Endothelial cell of umbilical vein (primary cell): ENCODE measurements around the gene CD38. TPM values are rescaled to one million over a fixed set of nuclear protein-coding genes. Genes with fewer than 3 reads are reported as not detected.
A peak's percentile ranks its signal among the peaks of the same experiment; 100 is the strongest.
"Not testable (repeated sequence)": the region's sequence is repeated elsewhere in the genome, so short reads cannot be mapped to it uniquely, and the experiment has no call there.

Experiments
- BruUV-seq: library from RNA; stranded (reverse); fragments of 400-500 nt; replicated peaks from 2 replicates; lab custom pipeline; 2021; lab: Mats Ljungman, UMichigan
- CTCF ChIA-PET: fragments of 300-600, 350-600 bp; sonication (Branson Sonifier 250); formaldehyde crosslinking; loops from one replicate; lab custom pipeline; 2021; ENCODE audit warnings: antibody characterized with exemption, inconsistent platforms; lab: Charles Lee
- POLR2A ChIA-PET: fragments of 300-600, 350-600 bp; sonication (Branson Sonifier 250); formaldehyde crosslinking; loops from one replicate; lab custom pipeline; 2021; ENCODE audit warnings: antibody characterized with exemption, inconsistent platforms; lab: Charles Lee
- DNase-seq: peaks from one replicate; pipeline ENCODE4 v3.0.0-alpha.2; 2011; ENCODE audit warnings: low read depth, low spot score
- FAIRE-seq: peaks from 2 replicates; lab custom pipeline; 2011; peaks lifted over from hg19 to GRCh38; lab: Jason Lieb, UNC
- H2AFZ ChIP-seq: 2 replicates; pipeline ENCODE4 v1.6.0; 2012; ENCODE audit warnings: low read depth, low read length, control low read depth, inconsistent platforms
- H3K27ac ChIP-seq: 2 replicates; pipeline ENCODE4 v1.5.1; 2011; ENCODE audit warnings: low read depth, mild to moderate bottlenecking, control low read depth, low read length, moderate library complexity; ENCODE audit not compliant: insufficient read depth
- H3K27me3 ChIP-seq, 2 experiments: 2 replicates each; pipeline versions ENCODE4 v1.6.0 to v1.6.1; 2011; ENCODE audit warnings: low read length in 2 of 2, mixed read lengths in 1 of 2; ENCODE audit not compliant: control insufficient read depth in 2 of 2, insufficient read depth in 2 of 2
- H3K36me3 ChIP-seq, 2 experiments: 2 replicates in 1 of 2; 3 replicates in 1 of 2; pipeline ENCODE4 v1.5.1; 2011; ENCODE audit warnings: low read length in 2 of 2, mild to moderate bottlenecking in 1 of 2, moderate library complexity in 1 of 2; ENCODE audit not compliant: control insufficient read depth in 2 of 2, insufficient read depth in 2 of 2; ENCODE audit errors: extremely low read depth in 1 of 2
- H3K4me1 ChIP-seq: 3 replicates; pipeline ENCODE4 v1.5.1; 2011; ENCODE audit warnings: mild to moderate bottlenecking, low read length; ENCODE audit not compliant: control insufficient read depth, insufficient read depth; ENCODE audit errors: extremely low read depth
- H3K4me2 ChIP-seq: 2 replicates; pipeline ENCODE4 v1.6.1; 2011; ENCODE audit warnings: low read length, control low read depth, mixed read lengths; ENCODE audit not compliant: insufficient read depth
- H3K4me3 ChIP-seq, 3 experiments: fragments of 200-600 bp in 1 of 3; sonication (generic), shearing (Covaris generic) in 1 of 3; replicated peaks in 1 of 3; 2 replicates each; pipeline ENCODE4 v1.5.1; 2011 to 2016; ENCODE audit warnings: control low read depth in 3 of 3, low read length in 3 of 3, mild to moderate bottlenecking in 2 of 3, inconsistent platforms in 1 of 3, low read depth in 1 of 3, moderate library complexity in 1 of 3; ENCODE audit not compliant: insufficient read depth in 1 of 3
- H3K79me2 ChIP-seq: 2 replicates; pipeline ENCODE4 v1.6.0; 2012; ENCODE audit warnings: low read length, inconsistent platforms; ENCODE audit not compliant: control insufficient read depth, insufficient read depth
- H3K9ac ChIP-seq: replicated peaks from 2 replicates; pipeline ENCODE3; 2011; ENCODE audit warnings: low read length, control low read depth; ENCODE audit not compliant: insufficient read depth; ENCODE audit errors: extremely low read depth
- H3K9me1 ChIP-seq: replicated peaks from 3 replicates; pipeline ENCODE4 v1.6.0; 2011; ENCODE audit warnings: mild to moderate bottlenecking, low read length; ENCODE audit not compliant: control insufficient read depth, insufficient read depth; ENCODE audit errors: extremely low read depth
- H3K9me3 ChIP-seq: replicated peaks from 2 replicates; pipeline ENCODE4 v1.5.1; 2012; ENCODE audit warnings: low read length, inconsistent platforms; ENCODE audit not compliant: control insufficient read depth, insufficient read depth
- H4K20me1 ChIP-seq: replicated peaks from 2 replicates; pipeline ENCODE3; 2011; ENCODE audit warnings: mild to moderate bottlenecking, low read length; ENCODE audit not compliant: control insufficient read depth, insufficient read depth; ENCODE audit errors: extremely low read depth
- CTCF ChIP-seq, 2 donors: IDR thresholded peaks; 1 replicate in 1 of 2; 2 replicates in 1 of 2; pipeline ENCODE4 v1.5.1; 2011; ENCODE audit warnings: low read length in 2 of 2, mild to moderate bottlenecking in 2 of 2, moderate library complexity in 2 of 2, control low read depth in 1 of 2, inconsistent platforms in 1 of 2, low read depth in 1 of 2; ENCODE audit not compliant: insufficient read depth in 1 of 2; ENCODE audit errors: extremely low read depth in 1 of 2
- EZH2 ChIP-seq: IDR thresholded peaks from 2 replicates; pipeline ENCODE4 v1.6.1; 2012; ENCODE audit warnings: borderline replicate concordance, low read depth, mild to moderate bottlenecking, moderate library complexity, low read length, inconsistent platforms; ENCODE audit not compliant: severe bottlenecking
- JUN ChIP-seq: IDR thresholded peaks from 2 replicates; pipeline ENCODE4 v1.6.1; 2011; ENCODE audit warnings: borderline replicate concordance, low read depth; ENCODE audit not compliant: insufficient read length, insufficient read depth
- POLR2AphosphoS5 ChIP-seq: IDR thresholded peaks from 2 replicates; pipeline ENCODE4 v1.6.1; 2012; ENCODE audit warnings: low read depth, mild to moderate bottlenecking, control low read depth, low read length, moderate library complexity; ENCODE audit not compliant: insufficient read depth
- dilution Hi-C: fragments of 300-500 bp; cut with MboI; formaldehyde crosslinking; loops from one replicate; pipeline ENCODE4 v1.15.0; 2019; ENCODE audit warnings: low sequenced_read_pairs; ENCODE audit not compliant: extremely low pct_ligation_motif_present
- intact Hi-C: fragments of 100-400 bp; cut with micrococcal nuclease; formaldehyde crosslinking; loops from one replicate; pipeline ENCODE4 v1.10.0; 2022
- polyA plus RNA-seq, 4 experiments: library from polyadenylated mRNA; depleted of rRNA in 3 of 4; stranded (reverse) in 3 of 4; unstranded in 1 of 4; fragments of >200 nt; gene quantifications; 2 replicates each; pipeline versions ENCODE4 v1.2.1 to v1.2.3, GENCODE V29; 2011 to 2012; ENCODE audit warnings: missing spikeins in 1 of 4
- total RNA-seq: library from RNA; stranded (reverse); gene quantifications from 2 replicates; pipeline ENCODE4 v1.2.3, GENCODE V29; 2021

CD38 gene
- total and polyA plus RNA-seq, 2 donors (not counting 3 experiments of a cell fraction or from before 2014, with no cell fraction given) = 0.11 to 0.31 TPM

GRCh38 chr4:15802497-15802896 lies 24.4 kb downstream of the CD38 start:
- H3K9me1 ChIP-seq, H3K4me3 ChIP-seq, H3K9me3 ChIP-seq, H3K27ac ChIP-seq, H3K9ac ChIP-seq, H2AFZ ChIP-seq, H3K79me2 ChIP-seq, H3K4me2 ChIP-seq, POLR2A ChIA-PET, H3K36me3 ChIP-seq, H4K20me1 ChIP-seq, intact Hi-C loops, H3K4me1 ChIP-seq, DNase-seq, BruUV-seq, FAIRE-seq, dilution Hi-C loops: not testable (repeated sequence)
- CTCF ChIA-PET = interaction anchor here (1.0 to 1.2 kb wide), 2 partner anchors 80 to 323 kb away, joined by 3 read pairs; no protein-coding TSS in a partner anchor
- H3K27me3 ChIP-seq = peaks cover 19 to 27% of the 10 kb centered on the region in 2 experiments

GRCh38 chr4:15805583-15806517 lies 27.7 kb downstream of the CD38 start:
- H3K79me2 ChIP-seq = no peaks in the 10 kb centered on the region
- intact Hi-C loops = loop anchor here (1.0 to 5.0 kb wide), 6 partner anchors 76 to 461 kb away; no protein-coding TSS in a partner anchor
- H3K27me3 ChIP-seq = peaks cover 15 to 28% of the 10 kb centered on the region in 2 experiments
- H4K20me1 ChIP-seq = no peaks in the 10 kb centered on the region
- dilution Hi-C loops = no loop called here
- H3K4me3 ChIP-seq = no peak overlapping the region
- FAIRE-seq = peak; percentile 21
- H3K4me2 ChIP-seq = no peak overlapping the region
- ChIA-PET CTCF (interaction anchor here (0.5 to 5.7 kb wide), 81 partner anchors 10 to 472 kb away, joined by 3 to 161 read pairs (median 5); partner anchors contain the start of genes CC2D2A, FAM200B and FGFBP2), POLR2A (no interaction called here)
- no peaks in the 10 kb centered on the region for H3K9me3 ChIP-seq
- H3K9me1 ChIP-seq = no peaks in the 10 kb centered on the region
- no peak overlapping the region for H3K27ac ChIP-seq
- no TSS peak for BruUV-seq
- H2AFZ ChIP-seq = no peak overlapping the region
- peak; percentile 58 for DNase-seq
- no peaks in the 10 kb centered on the region for H3K36me3 ChIP-seq
- no peak overlapping the region for H3K9ac ChIP-seq
- H3K4me1 ChIP-seq = peaks cover 4% of the 10 kb centered on the region
- TF ChIP-seq JUN = no peak
- peak; percentile 63 to 65 for TF ChIP-seq CTCF (IDR thresholded peaks at IDR 0.05; ENCODE audit: extremely low read depth in 1 of 2, insufficient read depth in 1 of 2, low read depth in 1 of 2, low read length in 2 of 2)
- no peak for TF ChIP-seq EZH2
- no peak for TF ChIP-seq POLR2AphosphoS5
